ENCODE data around the gene EEF1A2.

EEF1A2 gene

DNA sequence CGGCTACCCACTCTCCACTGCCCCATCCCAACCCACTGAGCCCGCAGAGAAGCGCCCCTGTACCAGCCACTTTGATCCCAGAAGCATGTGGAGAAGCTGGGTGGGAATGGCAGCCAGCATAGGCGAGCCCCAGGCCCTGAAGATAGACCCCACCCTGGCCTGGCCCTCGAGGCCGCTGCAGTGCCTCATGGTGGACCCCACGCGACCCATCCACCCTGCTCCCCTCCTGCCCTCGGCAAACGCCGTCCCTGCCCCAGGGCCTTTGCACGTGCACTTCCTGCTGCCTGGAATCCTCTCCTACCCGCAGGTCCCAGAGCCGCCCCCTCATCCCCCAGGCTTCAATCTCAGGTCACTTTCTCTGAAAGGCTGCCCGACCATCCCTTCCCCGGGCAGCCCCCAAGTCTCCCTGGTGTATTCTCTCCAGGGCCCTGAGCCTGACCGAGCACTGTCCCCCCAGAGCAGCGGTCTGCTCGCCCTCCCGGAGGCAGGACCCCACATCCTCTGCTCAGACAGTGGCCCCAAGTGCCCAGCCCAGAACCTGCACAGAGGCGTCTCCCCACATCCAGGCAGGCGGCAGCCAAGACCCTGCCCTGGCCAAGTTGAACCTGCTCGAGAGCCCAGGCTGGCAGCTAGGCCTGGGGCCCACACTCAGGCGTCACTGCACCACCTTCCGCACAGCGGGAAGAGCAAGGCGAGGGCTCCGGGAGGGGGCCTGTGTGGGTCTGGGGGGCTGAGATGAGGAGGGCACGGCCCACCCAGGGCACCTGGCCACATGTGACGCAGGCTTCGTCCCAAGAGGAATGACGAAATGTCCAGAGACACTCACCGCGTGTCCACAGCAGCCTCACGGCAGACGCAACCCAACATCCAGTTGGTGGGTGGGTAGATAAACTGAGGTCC is 40.5 kb downstream of the EEF1A2 start:
- no peaks in the 10 kb centered on the region for H3K9me3 ChIP-seq (replicated peaks; ENCODE audit: insufficient read depth, low read length)
- H3K27me3 ChIP-seq (replicated peaks; ENCODE audit: insufficient read depth, low read length) = peaks cover 90% of the 10 kb centered on the region
- no peaks in the 10 kb centered on the region for H4K20me1 ChIP-seq (ENCODE audit: insufficient read depth, low read length)
- H2AFZ ChIP-seq (ENCODE audit: low read length) = no peak overlapping the region
- no peaks in the 10 kb centered on the region for H3K36me3 ChIP-seq (replicated peaks; ENCODE audit: insufficient read depth, low read length)
- H3F3A ChIP-seq (ENCODE audit: insufficient read depth, low read length) = no peaks in the 10 kb centered on the region
- no peak for DNase-seq
- no peak overlapping the region for H3K4me3 ChIP-seq (ENCODE audit: low read length)
- no peak overlapping the region for H3K9ac ChIP-seq (ENCODE audit: low read length)
- no peak overlapping the region for H3K27ac ChIP-seq (ENCODE audit: low read length)
- H3K9me2 ChIP-seq (replicated peaks; ENCODE audit: insufficient read depth, low read length) = no peaks in the 10 kb centered on the region
- H3K79me2 ChIP-seq (ENCODE audit: low read length) = no peaks in the 10 kb centered on the region
- TF ChIP-seq EZH2 (optimal IDR thresholded peaks at IDR 0.05; ENCODE audit: low read depth, low read length) = no peak
- TF ChIP-seq, protein P1, sequence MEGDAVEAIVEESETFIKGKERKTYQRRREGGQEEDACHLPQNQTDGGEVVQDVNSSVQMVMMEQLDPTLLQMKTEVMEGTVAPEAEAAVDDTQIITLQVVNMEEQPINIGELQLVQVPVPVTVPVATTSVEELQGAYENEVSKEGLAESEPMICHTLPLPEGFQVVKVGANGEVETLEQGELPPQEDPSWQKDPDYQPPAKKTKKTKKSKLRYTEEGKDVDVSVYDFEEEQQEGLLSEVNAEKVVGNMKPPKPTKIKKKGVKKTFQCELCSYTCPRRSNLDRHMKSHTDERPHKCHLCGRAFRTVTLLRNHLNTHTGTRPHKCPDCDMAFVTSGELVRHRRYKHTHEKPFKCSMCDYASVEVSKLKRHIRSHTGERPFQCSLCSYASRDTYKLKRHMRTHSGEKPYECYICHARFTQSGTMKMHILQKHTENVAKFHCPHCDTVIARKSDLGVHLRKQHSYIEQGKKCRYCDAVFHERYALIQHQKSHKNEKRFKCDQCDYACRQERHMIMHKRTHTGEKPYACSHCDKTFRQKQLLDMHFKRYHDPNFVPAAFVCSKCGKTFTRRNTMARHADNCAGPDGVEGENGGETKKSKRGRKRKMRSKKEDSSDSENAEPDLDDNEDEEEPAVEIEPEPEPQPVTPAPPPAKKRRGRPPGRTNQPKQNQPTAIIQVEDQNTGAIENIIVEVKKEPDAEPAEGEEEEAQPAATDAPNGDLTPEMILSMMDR (IDR thresholded peaks at IDR 0.05; ENCODE audit: low read length) = no peak
- no peak for TF ChIP-seq EZH2phosphoT487 (IDR thresholded peaks at IDR 0.05; ENCODE audit: low read length)
- 0 out of 2 replicates have a peak, but pooled peaks cover 5% of the 10 kb centered on the region for H3K4me1 ChIP-seq (ENCODE audit: low read length)
- no peak overlapping the region for H3K4me2 ChIP-seq (ENCODE audit: low read depth, low read length)

DNA sequence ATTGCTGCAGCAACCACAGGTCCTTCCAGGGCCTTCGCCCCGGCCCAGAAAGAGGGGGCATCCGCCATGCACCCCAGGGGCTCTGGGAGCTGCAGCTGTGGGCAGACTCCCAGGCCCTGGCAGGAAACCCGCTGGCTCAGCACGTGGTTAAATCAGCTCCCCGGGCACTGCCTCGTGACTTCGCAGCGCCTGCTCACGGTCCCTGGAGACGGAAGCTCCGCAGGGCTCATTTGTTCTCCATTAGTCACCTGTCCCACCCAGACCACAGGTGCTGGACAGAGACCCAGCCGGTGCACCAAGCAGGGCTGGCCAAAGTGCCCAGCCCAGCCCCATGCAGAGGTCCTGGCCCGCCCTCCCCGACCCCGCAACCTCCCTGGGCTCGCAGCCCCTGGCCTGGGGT is 41.1 kb downstream of the EEF1A2 start:
- Histone ChIP-seq H3F3A (ENCODE audit: insufficient read depth, low read length) (no peaks in the 10 kb centered on the region), H3K9me3 (replicated peaks; ENCODE audit: insufficient read depth, low read length) (no peaks in the 10 kb centered on the region), H3K27me3 (replicated peaks; ENCODE audit: insufficient read depth, low read length) (peaks cover 90% of the 10 kb centered on the region), H3K9me2 (replicated peaks; ENCODE audit: insufficient read depth, low read length) (no peaks in the 10 kb centered on the region), H3K79me2 (ENCODE audit: low read length) (no peaks in the 10 kb centered on the region), H3K27ac (ENCODE audit: low read length) (no peak overlapping the region), H3K4me3 (ENCODE audit: low read length) (no peak overlapping the region), H4K20me1 (ENCODE audit: insufficient read depth, low read length) (no peaks in the 10 kb centered on the region), H3K4me2 (ENCODE audit: low read depth, low read length) (no peak overlapping the region), H3K4me1 (ENCODE audit: low read length) (0 out of 2 replicates have a peak, but pooled peaks cover 5% of the 10 kb centered on the region), H3K9ac (ENCODE audit: low read length) (no peak overlapping the region), H3K36me3 (replicated peaks; ENCODE audit: insufficient read depth, low read length) (no peaks in the 10 kb centered on the region), H2AFZ (ENCODE audit: low read length) (no peak overlapping the region)
- peak; percentile 28 for DNase-seq
- TF ChIP-seq EZH2 (optimal IDR thresholded peaks at IDR 0.05; ENCODE audit: low read depth, low read length) (no peak), EZH2phosphoT487 (IDR thresholded peaks at IDR 0.05; ENCODE audit: low read length) (no peak)
- TF ChIP-seq, protein P1 (IDR thresholded peaks at IDR 0.05; ENCODE audit: low read length) = no peak

DNA sequence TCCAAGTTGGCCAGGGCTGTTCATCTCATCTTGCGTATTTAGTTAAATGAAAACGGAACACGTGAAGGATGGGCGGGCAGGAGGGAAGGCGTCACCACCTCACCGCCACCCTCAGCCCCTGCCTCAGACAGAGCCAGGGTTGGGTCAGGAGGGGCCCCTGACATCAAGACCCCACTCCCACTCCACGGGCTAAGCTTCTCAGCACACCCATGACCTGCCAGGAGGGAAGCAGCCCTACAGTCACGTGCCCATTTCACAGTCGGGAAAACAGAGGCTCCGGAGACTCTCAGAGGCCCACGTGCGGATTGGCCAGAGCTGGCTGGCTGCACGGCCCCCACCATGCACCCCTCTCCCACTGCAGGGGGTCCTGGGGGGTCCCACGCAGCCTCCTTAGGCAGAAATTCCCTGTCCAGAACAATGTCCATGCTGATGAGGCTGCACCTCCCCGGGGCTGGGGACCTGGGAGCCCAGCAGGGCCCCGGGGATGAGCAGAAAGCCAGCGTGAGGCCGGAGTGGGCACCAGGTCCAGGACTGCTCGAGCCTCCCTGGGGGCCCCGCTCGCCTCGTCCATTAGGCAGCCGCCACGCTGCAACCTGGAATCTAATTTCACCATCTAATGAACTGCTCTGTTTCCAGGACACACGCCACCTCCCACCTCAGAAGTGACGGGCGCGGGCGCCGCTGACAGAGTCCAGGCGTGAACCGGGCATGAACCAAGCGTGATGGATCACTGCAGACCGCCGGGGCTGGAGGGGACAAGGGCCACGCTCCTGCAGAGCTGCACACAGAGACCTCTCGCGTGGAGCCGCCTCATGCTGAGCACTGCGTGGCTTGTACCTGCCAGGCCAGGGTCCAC is 42.2 kb downstream of the EEF1A2 start:
- Histone ChIP-seq H3K27me3 (replicated peaks; ENCODE audit: insufficient read depth, low read length) (peaks cover 94% of the 10 kb centered on the region), H3K9me2 (replicated peaks; ENCODE audit: insufficient read depth, low read length) (no peaks in the 10 kb centered on the region), H3K9ac (ENCODE audit: low read length) (no peak overlapping the region), H3K4me3 (ENCODE audit: low read length) (no peak overlapping the region), H2AFZ (ENCODE audit: low read length) (no peak overlapping the region), H3F3A (ENCODE audit: insufficient read depth, low read length) (no peaks in the 10 kb centered on the region), H4K20me1 (ENCODE audit: insufficient read depth, low read length) (no peaks in the 10 kb centered on the region), H3K27ac (ENCODE audit: low read length) (no peak overlapping the region), H3K4me2 (ENCODE audit: low read depth, low read length) (no peak overlapping the region), H3K36me3 (replicated peaks; ENCODE audit: insufficient read depth, low read length) (no peaks in the 10 kb centered on the region), H3K79me2 (ENCODE audit: low read length) (no peaks in the 10 kb centered on the region), H3K4me1 (ENCODE audit: low read length) (0 out of 2 replicates have a peak, but pooled peaks cover 5% of the 10 kb centered on the region), H3K9me3 (replicated peaks; ENCODE audit: insufficient read depth, low read length) (no peaks in the 10 kb centered on the region)
- TF ChIP-seq, protein P1 (IDR thresholded peaks at IDR 0.05; ENCODE audit: low read length) = no peak
- no peak for TF ChIP-seq EZH2phosphoT487 (IDR thresholded peaks at IDR 0.05; ENCODE audit: low read length)
- no peak for TF ChIP-seq EZH2 (optimal IDR thresholded peaks at IDR 0.05; ENCODE audit: low read depth, low read length)
- DNase-seq = no peak

Data from MM.1S (cell line).